ENCODE data around the gene SYN1. TPM values are rescaled to one million over a fixed set of nuclear protein-coding genes. Genes with fewer than 3 reads are reported as not detected.

SYN1 gene
- total RNA-seq, 1 donor from 2014 or later: 4.5 TPM

DNA sequence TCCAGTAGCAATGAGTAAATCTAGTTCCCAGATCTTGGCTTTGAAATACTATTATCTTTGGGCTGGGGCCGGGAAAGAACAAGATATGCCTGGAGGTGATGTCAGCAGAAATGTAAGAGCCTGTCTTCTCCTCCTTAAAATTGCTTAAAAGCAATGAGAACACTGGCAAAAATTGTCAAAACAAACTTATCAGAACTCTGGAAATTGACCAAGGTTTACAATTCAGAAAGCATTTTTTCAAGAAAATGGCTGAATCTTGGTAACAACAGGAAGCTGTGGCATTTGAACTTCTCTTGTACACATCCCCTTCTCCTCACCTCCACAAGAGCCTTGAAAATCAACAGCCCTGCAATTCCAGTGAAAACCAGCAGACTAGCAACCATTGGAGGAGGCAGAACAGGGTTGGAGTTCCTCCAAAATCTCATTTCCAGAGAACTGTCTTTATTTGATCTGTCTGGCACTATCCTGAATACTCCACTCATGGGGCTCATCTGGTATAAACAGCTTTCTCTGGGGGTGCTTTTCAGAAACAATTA lies 23.9 kb downstream of the SYN1 start:
- no peak for DNase-seq (ENCODE audit: low read depth, low spot score)
- H3K4me3 Mint-ChIP-seq: no peak overlapping the region
- H3K9me3 Mint-ChIP-seq: peaks cover 9% of the 10 kb centered on the region
- peaks cover 4% of the 10 kb centered on the region for H3K36me3 Mint-ChIP-seq (ENCODE audit: low read depth)
- no peaks in the 10 kb centered on the region for H3K27me3 Mint-ChIP-seq (ENCODE audit: low read depth)
- TF ChIP-seq, protein P1, sequence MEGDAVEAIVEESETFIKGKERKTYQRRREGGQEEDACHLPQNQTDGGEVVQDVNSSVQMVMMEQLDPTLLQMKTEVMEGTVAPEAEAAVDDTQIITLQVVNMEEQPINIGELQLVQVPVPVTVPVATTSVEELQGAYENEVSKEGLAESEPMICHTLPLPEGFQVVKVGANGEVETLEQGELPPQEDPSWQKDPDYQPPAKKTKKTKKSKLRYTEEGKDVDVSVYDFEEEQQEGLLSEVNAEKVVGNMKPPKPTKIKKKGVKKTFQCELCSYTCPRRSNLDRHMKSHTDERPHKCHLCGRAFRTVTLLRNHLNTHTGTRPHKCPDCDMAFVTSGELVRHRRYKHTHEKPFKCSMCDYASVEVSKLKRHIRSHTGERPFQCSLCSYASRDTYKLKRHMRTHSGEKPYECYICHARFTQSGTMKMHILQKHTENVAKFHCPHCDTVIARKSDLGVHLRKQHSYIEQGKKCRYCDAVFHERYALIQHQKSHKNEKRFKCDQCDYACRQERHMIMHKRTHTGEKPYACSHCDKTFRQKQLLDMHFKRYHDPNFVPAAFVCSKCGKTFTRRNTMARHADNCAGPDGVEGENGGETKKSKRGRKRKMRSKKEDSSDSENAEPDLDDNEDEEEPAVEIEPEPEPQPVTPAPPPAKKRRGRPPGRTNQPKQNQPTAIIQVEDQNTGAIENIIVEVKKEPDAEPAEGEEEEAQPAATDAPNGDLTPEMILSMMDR (conservative IDR thresholded peaks at IDR 0.05): no peak
- no peaks in the 10 kb centered on the region for H3K4me1 Mint-ChIP-seq
- no peak overlapping the region for H3K27ac Mint-ChIP-seq (ENCODE audit: unreplicated experiment)

DNA sequence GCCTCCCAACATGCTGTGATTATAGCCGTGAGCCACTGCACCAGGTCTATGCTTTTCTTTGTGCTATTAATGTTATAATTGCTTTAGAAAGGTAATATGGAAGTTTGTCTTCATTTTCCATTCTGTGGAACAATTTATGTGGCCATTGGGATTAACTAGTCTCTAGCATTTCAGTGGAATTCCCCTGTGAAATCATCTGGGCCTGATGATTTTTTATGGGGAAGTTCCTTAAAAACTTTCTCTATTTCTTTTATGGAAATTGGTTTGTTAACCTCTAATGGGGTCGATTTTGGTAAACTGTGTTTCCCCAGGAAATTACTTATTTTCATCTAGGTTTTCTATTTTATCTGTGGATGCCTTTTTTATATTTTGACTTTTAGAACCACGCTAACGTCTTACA lies 26.1 kb downstream of the SYN1 start:
- TF ChIP-seq, protein P1 (conservative IDR thresholded peaks at IDR 0.05): no peak

DNA sequence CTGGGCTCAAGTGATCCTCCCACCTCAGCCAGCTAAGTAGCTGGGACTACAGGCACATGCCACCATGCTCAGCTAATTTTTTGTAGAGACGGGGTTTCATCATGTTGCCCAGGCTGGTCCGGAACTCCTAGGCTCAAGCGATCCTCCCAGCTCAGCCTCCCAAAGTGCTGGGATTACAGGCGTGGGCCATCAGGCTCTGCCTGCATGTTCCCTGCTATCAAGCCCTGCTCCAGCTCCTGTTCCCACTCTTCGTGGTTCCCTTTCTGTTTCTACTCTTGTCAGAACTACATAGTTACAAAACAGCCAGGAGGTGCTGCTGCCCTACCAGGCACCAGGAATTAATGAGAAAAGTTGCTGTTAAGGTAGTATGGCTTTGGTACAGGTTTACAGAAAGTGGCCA lies 28.7 kb downstream of the SYN1 start:
- no peak overlapping the region for H3K4me3 Mint-ChIP-seq
- peaks cover 2% of the 10 kb centered on the region for H3K9me3 Mint-ChIP-seq
- no peaks in the 10 kb centered on the region for H3K27me3 Mint-ChIP-seq (ENCODE audit: low read depth)
- H3K36me3 Mint-ChIP-seq (ENCODE audit: low read depth): no peaks in the 10 kb centered on the region
- TF ChIP-seq, protein P1 (conservative IDR thresholded peaks at IDR 0.05): no peak
- no peak overlapping the region for H3K27ac Mint-ChIP-seq (ENCODE audit: unreplicated experiment)
- DNase-seq (ENCODE audit: low read depth, low spot score): no peak
- no peaks in the 10 kb centered on the region for H3K4me1 Mint-ChIP-seq

More for the DNA sequence above, 26.1 kb downstream of the SYN1 start:
- DNase-seq (ENCODE audit: low read depth, low spot score): no peak
- Mint-ChIP-seq H3K9me3 (peaks cover 11% of the 10 kb centered on the region), H3K27ac (ENCODE audit: unreplicated experiment) (no peak overlapping the region), H3K4me1 (no peaks in the 10 kb centered on the region), H3K4me3 (no peak overlapping the region), H3K36me3 (ENCODE audit: low read depth) (peaks cover 4% of the 10 kb centered on the region), H3K27me3 (ENCODE audit: low read depth) (no peaks in the 10 kb centered on the region)

DNA sequence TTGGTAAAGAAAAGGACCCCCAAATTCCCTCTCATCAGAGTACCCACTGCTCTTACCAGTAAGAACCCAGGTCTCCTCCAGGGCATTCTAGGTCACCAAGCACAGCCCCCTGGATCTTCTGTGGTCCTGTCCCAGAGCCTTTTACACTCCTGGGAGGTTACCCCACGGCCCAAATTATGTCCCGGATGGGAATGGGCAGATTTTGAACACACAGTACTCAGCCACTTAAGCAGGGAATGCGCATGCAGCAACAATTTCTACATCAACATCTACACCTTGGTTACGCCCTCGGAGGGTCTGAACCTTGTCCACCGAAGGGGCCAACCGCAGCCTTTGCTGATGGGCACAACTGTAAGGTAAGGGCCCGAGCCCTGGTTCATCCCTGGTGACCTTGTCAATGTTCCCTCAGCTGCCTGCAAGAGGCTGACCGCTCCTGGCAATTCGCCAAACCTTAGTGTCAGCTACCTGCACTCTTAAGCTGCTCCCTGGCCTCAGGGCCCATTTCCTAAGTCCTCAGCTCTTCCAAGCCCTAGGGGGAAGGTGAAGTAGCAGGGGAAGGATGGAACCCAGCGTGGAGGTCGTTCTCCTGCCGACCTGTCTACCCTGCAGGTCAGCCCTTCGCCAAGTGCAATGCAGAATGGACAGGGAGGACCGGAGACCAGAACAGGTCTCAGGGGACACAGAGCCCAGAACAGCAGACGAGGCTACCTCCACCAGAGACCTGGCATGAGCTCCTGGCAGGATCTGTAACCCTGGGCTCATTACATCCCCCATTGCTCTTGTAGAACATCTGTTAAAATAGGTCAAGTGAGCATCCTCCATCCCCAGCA lies 31.5 kb downstream of the SYN1 start:
- Mint-ChIP-seq H3K27ac (ENCODE audit: unreplicated experiment) (no peak overlapping the region), H3K4me3 (no peak overlapping the region), H3K36me3 (ENCODE audit: low read depth) (peaks cover 4% of the 10 kb centered on the region), H3K4me1 (peaks cover 7% of the 10 kb centered on the region), H3K27me3 (ENCODE audit: low read depth) (no peaks in the 10 kb centered on the region), H3K9me3 (peaks cover 2% of the 10 kb centered on the region)
- TF ChIP-seq, protein P1 (conservative IDR thresholded peaks at IDR 0.05): no peak
- no peak for DNase-seq (ENCODE audit: low read depth, low spot score)

DNA sequence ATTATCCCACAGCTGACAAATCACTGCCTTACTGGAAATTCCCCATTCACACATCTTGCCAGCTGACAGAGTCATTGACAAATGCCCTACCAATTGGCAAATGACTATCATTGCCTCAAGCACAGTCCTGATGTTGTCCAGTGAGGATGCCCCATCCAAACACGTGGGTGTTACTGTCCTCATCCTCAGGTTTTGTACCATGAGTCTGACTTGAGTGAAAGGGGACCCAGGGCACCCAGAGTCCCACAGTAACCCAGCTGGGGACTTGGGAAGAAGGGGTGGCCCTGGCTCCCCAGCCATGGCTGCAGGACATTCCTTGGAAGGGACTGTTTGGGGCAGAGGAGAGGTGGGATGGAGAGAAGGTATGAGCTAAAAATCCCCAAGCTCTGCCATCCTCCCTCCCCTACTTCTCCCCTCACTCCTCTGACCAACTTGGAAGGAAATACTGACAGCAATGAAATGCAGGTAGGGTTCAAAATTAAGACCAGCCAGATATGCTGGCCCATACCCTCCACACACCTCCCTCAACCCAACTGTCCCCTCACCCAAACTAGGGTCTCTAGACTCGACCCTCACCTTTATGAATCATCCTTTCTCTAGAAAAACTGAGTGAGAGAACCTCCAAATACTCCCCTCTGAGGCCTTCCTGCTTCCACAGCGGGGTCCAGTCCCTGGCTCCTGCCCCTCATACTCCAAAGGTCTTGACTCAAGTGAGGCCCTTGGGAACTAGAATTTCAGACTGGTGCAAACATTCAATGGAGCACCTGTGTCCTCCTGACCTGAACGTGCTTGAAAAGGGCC lies 32.4 kb downstream of the SYN1 start:
- Mint-ChIP-seq H3K27ac (ENCODE audit: unreplicated experiment) (no peak overlapping the region), H3K27me3 (ENCODE audit: low read depth) (no peaks in the 10 kb centered on the region), H3K36me3 (ENCODE audit: low read depth) (peaks cover 4% of the 10 kb centered on the region), H3K4me1 (peaks cover 7% of the 10 kb centered on the region), H3K9me3 (peaks cover 2% of the 10 kb centered on the region), H3K4me3 (no peak overlapping the region)
- TF ChIP-seq, protein P1 (conservative IDR thresholded peaks at IDR 0.05): no peak
- no peak for DNase-seq (ENCODE audit: low read depth, low spot score)
